Activated naive CD4-positive, alpha-beta T cell treated with Interleukin-2 at 50 U/mL for 16 hours (primary cell): ENCODE data around the gene TMEM181.
"Not testable (repeated sequence)": the region's sequence is repeated elsewhere in the genome, so short reads cannot be mapped to it uniquely, and the experiment has no call there.

ENCODE experiments used
- DNase-seq: peaks from one replicate; pipeline ENCODE4 v3.0.0-alpha.2; 2020

Gene TMEM181

GRCh38 chr6:158665332-158665731 lies 105.4 kb downstream of the TMEM181 start:
- no peak for DNase-seq

GRCh38 chr6:158666628-158667359 lies 106.9 kb downstream of the TMEM181 start:
- no peak for DNase-seq

DNA sequence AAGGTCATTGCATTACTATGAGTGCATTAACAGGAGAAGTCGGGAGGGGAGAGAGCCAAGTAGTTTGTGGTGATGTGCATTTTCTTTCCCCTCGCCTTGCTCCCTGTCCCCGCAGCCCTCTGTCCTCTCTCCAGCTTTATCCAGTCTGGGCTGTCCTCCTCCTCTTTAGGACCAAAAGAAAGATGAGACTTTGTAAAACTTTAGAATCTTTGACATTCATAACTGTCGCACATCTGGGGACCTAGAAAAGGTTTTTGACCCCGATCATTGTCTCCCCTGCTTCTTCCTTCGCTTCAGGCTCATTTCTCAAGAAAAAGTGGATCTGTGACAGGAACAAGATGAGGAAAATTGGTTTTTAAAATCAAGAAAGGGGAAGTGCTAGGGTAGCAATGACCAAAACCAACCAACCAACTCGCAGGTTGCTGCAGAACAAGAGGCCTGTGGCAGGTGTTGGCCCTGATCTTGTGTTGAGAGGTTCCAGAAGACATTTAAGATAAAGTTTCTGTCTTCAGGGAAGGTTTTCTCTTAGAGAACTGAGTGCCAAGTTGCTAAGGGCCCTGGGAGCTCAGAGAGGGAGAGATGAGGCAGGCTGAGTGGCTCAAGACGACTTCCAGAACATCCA lies 107.6 kb downstream of the TMEM181 start:
- no peak for DNase-seq

DNA sequence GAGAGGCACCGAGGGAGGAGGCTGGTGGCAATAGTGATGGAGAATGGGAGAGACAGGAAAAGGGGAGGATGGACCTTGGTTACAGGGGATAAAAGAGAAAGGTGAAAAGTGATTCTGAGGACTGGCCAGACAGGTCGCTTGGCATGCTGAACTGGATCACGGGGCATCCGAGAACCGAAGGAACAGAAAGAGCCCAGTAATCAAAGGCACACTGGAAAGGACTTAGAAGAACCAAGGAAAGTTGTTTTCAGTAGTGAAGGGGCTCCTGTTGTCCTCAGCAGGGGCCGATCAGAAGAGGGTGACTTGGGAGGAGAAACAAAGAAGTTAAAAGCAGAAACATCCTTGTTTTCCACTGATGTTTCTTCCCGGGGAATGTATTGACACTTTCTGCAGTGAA lies 108.8 kb downstream of the TMEM181 start:
- no peak for DNase-seq

- DNase-seq: no peak
Observed at GRCh38 chr6:158669145-158670035, 109.5 kb downstream of the TMEM181 start.

DNA sequence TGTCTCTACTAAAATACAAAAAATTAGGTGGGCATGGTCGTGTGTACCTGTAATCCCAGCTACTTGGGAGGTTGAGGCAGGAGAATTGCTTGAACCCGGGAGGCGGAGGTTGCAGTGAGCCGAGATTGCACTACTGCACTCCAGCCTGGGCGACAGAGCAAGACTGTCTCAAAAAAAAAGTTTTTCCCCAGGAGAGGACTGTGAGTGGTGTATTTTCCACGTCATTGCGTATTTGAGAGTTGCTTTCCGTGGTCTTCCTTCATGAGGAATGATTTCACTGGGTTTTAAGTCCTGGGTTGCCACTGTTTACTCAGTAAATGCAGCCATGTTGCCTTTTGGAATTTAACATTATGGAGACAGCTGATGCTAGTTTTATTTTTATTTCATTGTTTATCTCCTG lies 112.2 kb downstream of the TMEM181 start:
- not testable (repeated sequence) for DNase-seq

DNA sequence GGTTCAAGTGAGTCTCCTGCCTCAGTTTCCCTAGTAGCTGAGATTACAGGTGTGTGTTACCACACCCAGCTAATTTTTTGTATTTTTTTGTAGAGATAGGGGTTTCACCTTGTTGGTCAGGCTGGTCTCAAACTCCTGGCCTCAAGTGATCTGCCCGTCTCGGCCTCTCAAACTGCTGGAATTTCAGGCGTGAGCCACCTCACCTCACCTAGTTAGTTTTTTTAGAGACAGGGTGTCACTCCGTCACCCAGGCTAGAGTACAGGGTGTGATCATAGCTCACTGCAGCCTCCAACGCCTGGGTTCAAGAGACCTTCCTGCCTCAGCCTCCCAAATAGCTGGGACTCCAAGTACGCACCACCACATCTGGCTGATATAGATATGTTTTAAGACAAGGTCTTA lies 112.8 kb downstream of the TMEM181 start:
- no peak for DNase-seq

GRCh38 chr6:158674342-158675131 lies 114.6 kb downstream of the TMEM181 start:
- DNase-seq: no peak

DNA sequence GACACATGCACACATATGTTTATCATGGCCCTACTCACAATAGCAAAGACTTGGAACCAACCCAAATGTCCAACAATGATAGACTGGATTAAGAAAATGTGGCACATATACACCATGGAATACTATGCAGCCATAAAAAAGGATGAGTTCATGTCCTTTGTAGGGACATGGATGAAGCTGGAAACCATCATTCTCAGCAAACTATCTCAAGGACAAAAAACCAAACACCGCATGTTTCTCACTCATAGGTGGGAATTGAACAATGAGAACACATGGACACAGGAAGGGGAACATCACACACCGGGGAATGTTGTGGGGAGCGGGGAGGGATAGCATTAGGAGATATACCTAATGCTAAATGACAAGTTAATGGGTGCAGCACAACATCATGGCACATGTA lies 117.2 kb downstream of the TMEM181 start:
- DNase-seq: not testable (repeated sequence)

DNA sequence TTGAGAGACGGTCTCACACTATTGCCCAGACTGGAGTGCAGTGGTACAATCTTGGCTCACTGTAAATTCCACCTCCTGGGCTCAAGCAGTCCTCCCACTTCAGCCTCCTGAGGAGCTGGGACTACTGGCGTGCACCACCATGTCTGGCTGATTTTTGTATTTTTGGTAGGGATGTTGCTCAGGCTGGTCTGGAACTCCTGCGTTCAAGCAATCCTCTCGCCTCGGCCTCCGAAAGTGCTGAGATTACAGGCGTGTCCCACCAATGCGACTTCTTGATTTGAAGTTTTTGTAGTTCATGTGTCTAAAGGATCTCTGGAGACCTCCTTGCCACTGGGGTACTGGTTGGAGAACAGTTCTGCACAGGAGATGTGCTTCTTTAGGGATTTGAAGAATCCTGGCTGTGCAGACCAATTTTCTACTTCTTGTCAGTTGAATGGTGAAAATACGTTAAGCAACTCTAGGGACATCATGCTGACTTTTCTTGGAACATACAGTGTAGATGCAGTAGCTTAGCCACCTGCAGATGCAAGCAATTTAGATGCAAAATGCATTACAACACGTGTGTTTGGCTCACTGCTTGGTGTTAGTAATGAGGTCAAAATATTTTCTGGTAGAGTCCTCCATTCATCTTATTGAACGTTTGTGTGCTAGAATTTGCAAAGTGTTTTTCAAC lies 118.2 kb downstream of the TMEM181 start:
- DNase-seq: no peak

DNA sequence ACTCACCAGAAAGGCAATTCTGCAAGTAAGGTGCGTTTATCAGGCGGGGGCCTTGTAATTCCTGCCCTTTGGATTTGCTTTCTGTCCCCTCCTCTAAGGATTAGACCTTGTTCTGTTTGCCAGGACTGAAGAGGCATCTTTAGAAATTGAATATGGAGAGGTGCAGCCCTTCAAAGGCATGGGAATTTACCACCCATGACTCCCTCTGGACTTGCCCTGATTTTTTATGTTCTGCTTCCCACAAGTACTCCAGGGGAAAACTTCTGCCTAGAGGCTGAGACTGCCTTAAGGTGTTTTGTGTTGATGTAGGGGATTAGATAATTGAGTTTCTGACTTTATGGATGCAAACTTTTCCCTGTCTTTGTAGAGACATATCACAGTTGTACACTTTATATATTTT lies 120.1 kb downstream of the TMEM181 start:
- no peak for DNase-seq

GRCh38 chr6:158680481-158680880 lies 120.6 kb downstream of the TMEM181 start:
- no peak for DNase-seq

DNA sequence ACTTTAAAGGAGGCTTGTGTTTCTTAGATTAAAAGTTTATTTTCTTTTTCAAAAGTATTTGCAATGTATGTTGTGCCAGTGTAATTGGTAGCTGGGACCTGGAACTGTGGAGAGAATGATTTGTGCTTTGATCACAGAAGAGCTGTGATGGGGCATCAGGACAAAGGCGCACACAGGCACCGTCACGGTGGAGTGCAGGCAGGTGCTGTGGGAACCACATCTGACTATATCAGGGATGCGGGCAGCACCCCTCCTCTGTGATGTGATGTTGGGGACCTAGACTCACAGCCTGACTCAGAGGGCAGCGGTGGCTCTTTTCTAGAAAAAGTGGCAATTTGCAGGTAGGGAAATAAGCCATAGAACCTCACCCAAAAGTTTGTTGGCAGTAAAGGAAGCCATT lies 124.4 kb downstream of the TMEM181 start:
- DNase-seq: no peak

GRCh38 chr6:158684745-158685324 lies 124.9 kb downstream of the TMEM181 start:
- no peak for DNase-seq
